T-cell (primary cell): ENCODE results near the gene PCDHGA4. TPM values are rescaled to one million over a fixed set of nuclear protein-coding genes. Genes with fewer than 3 reads are reported as not detected.

Experiments
- total RNA-seq, 35 experiments: library from RNA in 6 of 35; stranded (reverse) in 6 of 35; fragments of 120-200 nt in 1 of 35; gene quantifications; one replicate each; pipeline versions ENCODE4 v1.2.1 to v1.2.4 and lab custom pipeline; 2013 to 2026

Gene PCDHGA4
- total RNA-seq, 5 donors from 2014 or later (not counting 1 experiment from before 2014, with no cell fraction given), result 0.18 to 0.37 (median 0.28) TPM; not detected in 1

Other genes starting within 250 kb of the PCDHGA4 start
- not detected for gene PCDHB4, start 233.2 kb upstream of the PCDHGA4 start, total RNA-seq
- gene PCDHB5, start 219.8 kb upstream of the PCDHGA4 start, total RNA-seq, result under 1 TPM in 3 of 5 donors, not detected in 2; 0.09 to 0.32 (median 0.30) TPM
- gene PCDHB6, start 205.0 kb upstream of the PCDHGA4 start, total RNA-seq, result not detected
- not detected for gene PCDHB7, start 182.4 kb upstream of the PCDHGA4 start, total RNA-seq
- not detected for gene PCDHB8, start 177.2 kb upstream of the PCDHGA4 start, total RNA-seq
- not detected for gene PCDHB16, start 172.6 kb upstream of the PCDHGA4 start, total RNA-seq
- under 1 TPM in 3 of 5 donors, not detected in 2; 0.09 to 0.26 (median 0.23) TPM for gene PCDHB9, start 167.9 kb upstream of the PCDHGA4 start, total RNA-seq
- not detected for gene PCDHB10, start 162.7 kb upstream of the PCDHGA4 start, total RNA-seq
- gene PCDHB11, start 155.4 kb upstream of the PCDHGA4 start, total RNA-seq, result not detected
- gene PCDHB12, start 146.3 kb upstream of the PCDHGA4 start, total RNA-seq, result not detected
- gene PCDHB13, start 141.1 kb upstream of the PCDHGA4 start, total RNA-seq, result under 1 TPM in 1 of 5 donors, not detected in 4; 0.06 TPM
- under 1 TPM in 1 of 5 donors, not detected in 4; 0.12 TPM for gene PCDHB14, start 131.7 kb upstream of the PCDHGA4 start, total RNA-seq
- under 1 TPM in 2 of 5 donors, not detected in 3; 0.12 to 0.16 TPM for gene PCDHB15, start 109.6 kb upstream of the PCDHGA4 start, total RNA-seq
- gene SLC25A2, start 51.0 kb upstream of the PCDHGA4 start, total RNA-seq, result 1 to 10 TPM in 2 of 5 donors, under 1 TPM in 2, not detected in 1; 0.49 to 2.0 (median 0.97) TPM
- gene TAF7, start 34.2 kb upstream of the PCDHGA4 start, total RNA-seq, result 100 to 1,000 TPM in 3 of 5 donors, 10 to 100 TPM in 2; 83.7 to 103 (median 101) TPM
- under 1 TPM in 4 of 5 donors, not detected in 1; 0.16 to 0.38 (median 0.31) TPM for gene PCDHGA1, start 24.5 kb upstream of the PCDHGA4 start, total RNA-seq
- under 1 TPM in 2 of 5 donors, not detected in 3; 0.13 to 0.15 TPM for gene PCDHGA2, start 16.3 kb upstream of the PCDHGA4 start, total RNA-seq
- under 1 TPM in 2 of 5 donors, not detected in 3; 0.09 to 0.20 TPM for gene PCDHGA3, start 11.2 kb upstream of the PCDHGA4 start, total RNA-seq
- under 1 TPM in 2 of 5 donors, not detected in 3; 0.13 to 0.19 TPM for gene PCDHGB1, start 4.9 kb upstream of the PCDHGA4 start, total RNA-seq
- under 1 TPM; 0.16 to 0.62 (median 0.47) TPM for gene PCDHGB2, start 5.0 kb downstream of the PCDHGA4 start, total RNA-seq
- under 1 TPM in 3 of 5 donors, not detected in 2; 0.06 to 0.43 (median 0.41) TPM for gene PCDHGA5, start 9.1 kb downstream of the PCDHGA4 start, total RNA-seq
- gene PCDHGB3, start 15.2 kb downstream of the PCDHGA4 start, total RNA-seq, result under 1 TPM; 0.20 to 0.85 (median 0.41) TPM
- under 1 TPM; 0.19 to 0.64 (median 0.28) TPM for gene PCDHGA6, start 18.9 kb downstream of the PCDHGA4 start, total RNA-seq
- gene PCDHGA7, start 27.7 kb downstream of the PCDHGA4 start, total RNA-seq, result under 1 TPM; 0.16 to 0.53 (median 0.21) TPM
- under 1 TPM; 0.09 to 0.29 (median 0.19) TPM for gene PCDHGB4, start 32.7 kb downstream of the PCDHGA4 start, total RNA-seq
- under 1 TPM in 3 of 5 donors, not detected in 2; 0.05 to 0.13 (median 0.09) TPM for gene PCDHGA8, start 37.6 kb downstream of the PCDHGA4 start, total RNA-seq
- gene PCDHGB5, start 42.9 kb downstream of the PCDHGA4 start, total RNA-seq, result under 1 TPM; 0.26 to 0.96 (median 0.39) TPM
- gene PCDHGA9, start 47.8 kb downstream of the PCDHGA4 start, total RNA-seq, result under 1 TPM in 4 of 5 donors, not detected in 1; 0.14 to 0.26 (median 0.19) TPM
- gene PCDHGB6, start 53.0 kb downstream of the PCDHGA4 start, total RNA-seq, result under 1 TPM in 4 of 5 donors, not detected in 1; 0.19 to 0.59 (median 0.37) TPM
- gene PCDHGA10, start 58.0 kb downstream of the PCDHGA4 start, total RNA-seq, result under 1 TPM; 0.10 to 0.53 (median 0.32) TPM
- under 1 TPM; 0.16 to 0.33 (median 0.22) TPM for gene PCDHGB7, start 62.7 kb downstream of the PCDHGA4 start, total RNA-seq
- gene PCDHGA11, start 66.0 kb downstream of the PCDHGA4 start, total RNA-seq, result under 1 TPM in 4 of 5 donors, not detected in 1; 0.06 to 0.44 (median 0.11) TPM
- under 1 TPM in 4 of 5 donors, not detected in 1; 0.09 to 0.53 (median 0.22) TPM for gene PCDHGA12, start 75.5 kb downstream of the PCDHGA4 start, total RNA-seq
- gene PCDHGC3, start 120.9 kb downstream of the PCDHGA4 start, total RNA-seq, result under 1 TPM in 4 of 5 donors, not detected in 1; 0.12 to 0.30 (median 0.24) TPM
- gene PCDHGC4, start 130.0 kb downstream of the PCDHGA4 start, total RNA-seq, result under 1 TPM in 2 of 5 donors, not detected in 3; 0.18 to 0.51 TPM
- gene PCDHGC5, start 134.1 kb downstream of the PCDHGA4 start, total RNA-seq, result not detected